GM18951 (cell line): ENCODE measurements around the gene ITIH3.

Experiments used
- POLR2A ChIP-seq: IDR thresholded peaks from 4 replicates; pipeline ENCODE4 v1.6.1; 2011; ENCODE audit warnings: mild to moderate bottlenecking; ENCODE audit not compliant: insufficient read length, insufficient read depth; ENCODE audit errors: extremely low read depth
- in situ Hi-C: fragments of 300-500 bp; cut with MboI; formaldehyde crosslinking; loops from one replicate; pipeline ENCODE4 v1.12.0; 2022; ENCODE audit warnings: low sequenced_read_pairs, mixed read lengths, inconsistent platforms; ENCODE audit not compliant: unreplicated experiment

ITIH3 gene

DNA sequence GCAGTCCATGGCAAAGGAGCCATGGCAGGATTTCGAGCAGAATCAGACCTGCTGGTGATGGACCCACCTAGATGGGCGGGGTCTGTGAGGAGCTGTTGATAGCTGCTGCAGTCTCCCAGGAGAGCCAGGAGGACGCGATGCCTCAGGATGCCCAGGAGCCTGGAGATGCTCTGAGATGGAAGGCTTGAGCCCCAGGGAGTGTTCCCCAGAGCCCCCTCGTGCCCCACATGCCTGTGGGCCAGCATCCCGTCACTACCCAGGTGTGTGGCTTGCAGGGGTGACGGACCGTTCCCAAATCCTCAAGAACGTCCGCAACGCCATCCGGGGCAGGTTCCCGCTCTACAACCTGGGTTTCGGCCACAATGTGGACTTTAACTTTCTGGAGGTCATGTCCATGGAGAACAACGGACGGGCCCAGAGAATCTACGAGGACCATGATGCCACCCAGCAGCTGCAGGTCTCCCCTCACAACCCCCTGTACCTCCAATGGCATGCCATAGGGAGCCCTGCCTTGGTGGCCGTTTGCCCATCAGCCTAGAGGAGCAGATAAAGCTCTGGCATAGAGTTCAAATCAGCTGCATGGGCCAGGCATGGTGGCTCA, 10.5 kb upstream of the ITIH3 start:
- TF ChIP-seq POLR2A = no peak
- in situ Hi-C loops = no loop called here

DNA sequence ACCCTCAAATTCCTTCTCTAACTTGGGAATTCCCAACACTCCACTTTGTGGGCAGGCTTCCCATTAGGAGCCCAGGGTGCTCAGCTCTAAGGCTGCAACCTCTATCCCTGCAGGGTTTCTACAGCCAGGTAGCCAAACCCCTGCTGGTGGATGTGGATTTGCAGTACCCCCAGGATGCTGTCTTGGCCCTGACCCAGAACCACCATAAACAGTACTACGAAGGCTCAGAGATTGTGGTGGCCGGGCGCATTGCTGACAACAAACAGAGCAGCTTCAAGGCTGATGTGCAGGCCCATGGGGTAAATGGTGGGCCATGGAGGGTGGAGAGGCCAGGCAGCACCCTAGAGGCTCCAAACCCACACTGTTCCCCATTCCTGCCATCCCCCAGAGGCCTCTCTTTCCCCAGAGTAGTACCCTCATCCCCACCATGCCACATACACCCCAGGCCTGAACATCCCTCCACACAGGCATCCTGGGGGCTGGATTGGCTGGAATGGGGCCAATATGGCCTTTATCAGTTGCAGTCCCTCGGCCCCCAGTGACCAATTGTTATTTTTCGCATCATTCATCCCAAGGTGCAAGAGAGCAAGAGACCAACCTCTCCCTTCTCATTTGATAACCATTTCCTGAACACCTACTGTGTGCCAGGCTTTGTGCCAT, 9.5 kb upstream of the ITIH3 start:
- TF ChIP-seq POLR2A = no peak
- in situ Hi-C loops = no loop called here

DNA sequence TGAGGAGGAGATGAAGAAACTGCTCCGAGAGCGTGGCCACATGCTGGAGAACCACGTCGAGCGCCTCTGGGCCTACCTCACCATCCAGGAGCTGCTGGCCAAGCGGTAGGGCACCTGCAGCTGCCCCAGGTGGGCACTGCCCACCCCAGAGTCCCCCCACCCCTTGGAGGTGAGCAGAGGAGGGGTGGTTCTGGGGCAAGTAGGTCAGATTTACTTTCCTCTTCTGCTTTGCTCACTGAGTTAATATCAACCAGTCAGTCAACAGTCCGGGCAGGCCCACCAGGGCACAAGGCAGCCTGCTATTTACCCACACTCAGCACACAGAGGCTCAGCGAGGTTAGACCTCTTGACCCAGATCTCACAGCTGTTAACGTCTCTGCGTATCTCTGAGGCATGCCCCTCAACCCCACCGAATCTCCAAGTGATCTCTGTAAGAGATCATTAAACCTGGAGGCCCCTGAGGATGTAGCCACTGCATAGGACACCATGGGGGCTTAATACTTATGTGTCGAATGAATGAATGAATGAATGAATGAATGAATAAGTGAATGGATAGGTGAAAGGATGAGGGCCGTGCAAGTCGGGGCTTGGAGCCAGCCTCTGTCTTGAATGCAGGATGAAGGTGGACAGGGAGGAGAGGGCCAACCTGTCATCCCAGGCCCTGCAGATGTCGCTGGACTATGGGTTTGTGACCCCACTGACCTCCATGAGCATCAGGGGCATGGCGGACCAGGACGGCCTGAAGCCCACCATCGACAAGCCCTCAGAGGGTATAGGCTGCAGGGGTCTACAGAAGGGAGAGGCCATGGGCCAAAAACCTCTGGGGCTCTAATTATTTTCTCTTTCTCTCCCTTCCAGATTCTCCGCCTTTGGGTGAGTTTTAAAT, 8.0 kb upstream of the ITIH3 start:
- no peak for TF ChIP-seq POLR2A
- in situ Hi-C loops = no loop called here

DNA sequence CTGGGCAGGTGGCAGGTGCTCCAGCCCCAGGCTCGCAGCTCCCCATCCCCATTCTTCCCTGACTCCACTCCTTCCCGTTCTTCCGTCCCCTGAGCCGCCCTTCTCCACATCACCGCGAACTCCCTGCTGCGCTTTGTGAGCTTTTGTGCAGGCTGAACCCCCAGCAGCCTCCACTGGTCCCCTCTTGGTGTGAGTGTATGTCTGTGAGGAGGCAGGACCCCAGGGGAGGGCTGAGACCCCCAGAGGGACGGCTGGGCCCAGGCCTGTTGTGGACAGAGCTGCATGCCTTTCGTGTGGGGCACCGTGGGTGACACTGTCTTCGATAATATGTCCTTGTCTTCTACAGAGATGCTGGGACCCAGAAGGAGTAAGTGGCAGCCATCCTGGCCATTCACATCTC, 7.3 kb upstream of the ITIH3 start:
- TF ChIP-seq POLR2A = no peak
- in situ Hi-C loops = no loop called here

DNA sequence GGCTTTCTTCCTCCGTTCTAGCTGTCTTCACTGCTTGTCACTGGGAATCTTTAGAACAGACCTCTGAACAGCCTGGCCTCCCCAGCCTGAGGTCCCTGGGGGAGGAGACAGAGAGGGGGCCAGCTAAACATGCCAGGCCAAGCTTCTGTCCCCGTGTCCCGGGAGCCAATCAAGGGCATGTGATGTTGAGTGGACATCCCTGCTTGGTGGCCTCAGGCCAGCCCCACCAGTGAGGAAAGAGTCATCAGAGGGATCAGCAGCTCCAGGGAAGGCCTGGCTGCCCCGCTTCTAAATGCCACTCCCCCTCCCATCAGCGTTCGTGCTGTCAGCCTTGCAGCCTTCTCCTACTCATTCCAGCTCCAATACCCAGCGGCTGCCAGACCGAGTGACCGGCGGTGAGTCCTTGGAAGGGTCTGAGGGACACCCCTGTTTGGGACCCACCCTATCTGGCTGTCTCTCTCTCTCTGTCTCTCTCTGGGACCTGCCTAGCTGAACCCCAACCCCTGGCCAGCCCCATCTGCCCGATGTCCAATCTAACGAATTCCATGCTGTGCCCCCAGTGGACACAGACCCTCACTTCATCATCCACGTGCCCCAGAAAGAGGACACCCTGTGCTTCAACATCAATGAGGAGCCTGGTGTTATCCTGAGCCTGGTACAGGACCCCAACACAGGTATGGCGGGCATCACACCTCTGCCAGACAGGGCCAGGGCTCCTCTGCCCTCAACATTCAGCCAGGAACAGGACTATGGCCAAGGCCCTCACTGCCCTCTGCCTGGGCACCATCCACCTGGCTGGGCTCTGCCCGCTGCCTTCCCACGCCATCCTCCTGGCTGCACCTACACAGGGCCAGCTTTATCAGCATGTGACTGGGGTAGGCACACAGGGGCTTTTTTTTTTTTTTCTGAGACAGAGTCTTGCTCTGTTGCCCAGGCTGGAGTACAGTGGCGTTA, 6.6 kb upstream of the ITIH3 start:
- in situ Hi-C loops = no loop called here
- no peak for TF ChIP-seq POLR2A

DNA sequence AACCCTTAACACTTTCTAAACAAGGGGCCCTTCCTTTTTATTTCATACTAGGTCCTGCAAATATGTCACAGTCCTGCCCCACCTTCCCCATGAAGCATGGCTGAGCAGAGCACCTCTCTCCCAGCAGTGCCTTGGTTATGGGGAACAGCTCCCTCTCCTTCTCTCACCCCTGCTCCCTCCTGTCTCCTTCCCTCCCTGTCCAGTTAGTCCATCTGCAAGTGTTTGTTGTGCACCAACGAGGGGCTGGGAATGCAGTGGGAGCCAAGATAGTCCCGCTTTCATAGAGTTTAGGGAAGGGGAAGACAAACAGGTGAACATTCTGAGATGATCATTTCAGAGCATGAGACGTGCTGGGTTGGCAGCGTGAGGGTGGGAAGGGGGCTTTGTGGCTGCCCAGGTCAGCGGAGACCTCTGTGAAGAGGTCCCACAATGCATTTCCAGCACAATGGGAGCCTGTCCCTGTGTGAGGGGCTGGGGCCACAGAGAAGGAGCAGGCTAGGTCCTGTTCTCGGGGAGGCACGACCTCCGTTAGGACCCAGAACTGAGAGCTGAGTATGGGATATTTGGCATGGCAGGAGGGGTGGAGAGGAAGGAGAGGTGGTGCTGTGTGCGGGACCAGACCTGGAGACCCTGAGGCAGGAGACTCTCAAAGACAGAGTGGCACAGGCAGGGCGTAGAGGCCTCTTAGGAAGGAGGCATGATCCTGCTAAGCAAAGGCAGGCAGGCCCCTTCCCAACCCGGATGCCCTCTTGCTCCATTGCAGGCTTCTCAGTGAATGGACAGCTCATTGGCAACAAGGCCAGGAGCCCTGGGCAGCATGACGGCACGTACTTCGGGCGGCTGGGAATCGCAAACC, 5.5 kb upstream of the ITIH3 start:
- in situ Hi-C loops = no loop called here

DNA sequence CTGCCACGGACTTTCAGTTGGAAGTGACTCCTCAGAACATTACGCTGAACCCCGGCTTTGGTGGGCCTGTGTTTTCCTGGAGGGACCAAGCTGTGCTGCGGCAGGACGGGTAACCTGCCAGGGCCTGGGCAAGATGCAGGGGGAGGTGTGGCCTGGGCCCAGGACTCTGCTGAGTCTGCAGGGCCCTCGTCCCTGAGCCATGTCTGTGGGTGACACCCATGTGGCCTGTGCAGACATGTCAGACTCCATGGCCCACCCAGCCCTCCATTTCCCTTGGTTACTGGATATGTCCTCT, 4.9 kb upstream of the ITIH3 start:
- no peak for TF ChIP-seq POLR2A
- in situ Hi-C loops = no loop called here

More for the DNA sequence above, 5.5 kb upstream of the ITIH3 start:
- no peak for TF ChIP-seq POLR2A

DNA sequence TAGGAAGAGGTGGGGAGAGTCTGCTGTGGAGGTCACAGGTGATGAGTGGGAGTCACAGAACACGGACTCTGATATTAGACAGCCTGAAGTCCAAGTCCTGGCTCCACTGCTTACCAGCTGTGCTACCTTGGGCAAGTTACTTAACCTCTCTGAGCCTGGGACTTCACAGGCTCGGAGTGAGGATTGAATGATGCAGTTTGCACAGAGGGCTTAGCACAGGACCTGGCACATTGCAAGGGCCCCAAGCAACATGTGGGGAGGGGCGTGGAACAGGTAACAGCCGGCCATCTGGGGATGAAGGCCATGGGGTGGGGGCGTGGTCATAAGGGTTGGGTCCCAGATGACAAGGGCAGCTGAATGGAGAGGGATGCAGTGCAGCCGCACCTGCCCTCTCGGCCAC, 4.3 kb upstream of the ITIH3 start:
- in situ Hi-C loops = no loop called here
- TF ChIP-seq POLR2A = no peak

DNA sequence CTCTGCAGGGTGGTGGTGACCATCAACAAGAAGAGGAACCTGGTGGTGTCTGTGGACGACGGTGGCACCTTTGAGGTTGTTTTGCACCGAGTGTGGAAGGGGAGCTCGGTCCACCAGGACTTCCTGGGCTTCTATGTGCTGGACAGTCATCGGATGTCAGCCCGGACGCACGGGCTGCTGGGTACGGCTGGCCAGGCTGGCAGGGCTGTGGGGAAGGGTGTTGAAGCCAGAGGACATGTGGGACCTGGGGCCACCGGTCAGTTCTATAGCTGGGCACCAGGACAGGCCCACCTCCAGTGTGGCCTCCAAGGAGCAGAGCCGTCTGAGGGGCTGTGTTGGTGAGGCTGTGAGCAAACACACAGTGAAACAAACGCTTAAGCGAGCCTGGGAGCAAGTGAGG, 3.9 kb upstream of the ITIH3 start:
- in situ Hi-C loops = no loop called here
- TF ChIP-seq POLR2A = no peak

DNA sequence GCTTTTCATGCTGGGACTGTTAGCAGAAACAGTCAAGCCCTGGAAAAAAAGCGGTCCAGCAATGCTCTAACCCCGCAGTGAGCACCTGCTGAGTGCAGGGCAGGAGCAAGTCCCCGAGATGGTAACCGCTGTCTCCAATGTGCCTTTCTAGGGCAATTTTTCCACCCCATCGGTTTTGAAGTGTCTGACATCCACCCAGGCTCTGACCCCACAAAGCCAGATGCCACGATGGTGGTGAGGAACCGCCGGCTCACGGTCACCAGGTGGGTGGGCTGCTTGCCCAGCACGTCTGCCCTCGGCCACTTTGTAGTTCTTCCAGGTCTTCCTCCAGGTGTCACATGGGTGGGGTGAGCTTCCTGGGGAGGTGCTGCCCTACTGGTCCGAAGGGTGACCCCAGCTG, 3.2 kb upstream of the ITIH3 start:
- TF ChIP-seq POLR2A = no peak

DNA sequence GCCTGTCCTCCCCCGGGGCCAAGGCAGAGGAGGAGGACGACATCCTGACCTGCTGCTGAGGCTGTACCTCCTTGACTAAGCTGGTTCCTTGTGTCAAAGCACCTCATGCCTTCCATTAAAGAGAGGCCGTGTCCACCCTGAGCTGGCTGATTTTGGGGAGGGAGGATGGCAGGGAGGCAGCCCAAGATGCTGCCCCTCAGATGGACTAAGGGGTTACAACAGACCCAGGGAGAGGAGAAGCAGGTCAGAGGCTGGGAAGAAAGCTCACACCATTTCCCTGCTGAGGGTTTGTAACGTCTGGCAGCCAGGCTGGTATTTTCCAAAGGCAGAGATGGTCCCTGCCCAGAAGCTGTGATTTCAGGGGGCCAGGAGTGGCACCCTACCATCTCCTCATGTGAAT, 2.7 kb upstream of the ITIH3 start:
- in situ Hi-C loops = no loop called here

More for the DNA sequence above, 3.2 kb upstream of the ITIH3 start:
- in situ Hi-C loops = no loop called here

DNA sequence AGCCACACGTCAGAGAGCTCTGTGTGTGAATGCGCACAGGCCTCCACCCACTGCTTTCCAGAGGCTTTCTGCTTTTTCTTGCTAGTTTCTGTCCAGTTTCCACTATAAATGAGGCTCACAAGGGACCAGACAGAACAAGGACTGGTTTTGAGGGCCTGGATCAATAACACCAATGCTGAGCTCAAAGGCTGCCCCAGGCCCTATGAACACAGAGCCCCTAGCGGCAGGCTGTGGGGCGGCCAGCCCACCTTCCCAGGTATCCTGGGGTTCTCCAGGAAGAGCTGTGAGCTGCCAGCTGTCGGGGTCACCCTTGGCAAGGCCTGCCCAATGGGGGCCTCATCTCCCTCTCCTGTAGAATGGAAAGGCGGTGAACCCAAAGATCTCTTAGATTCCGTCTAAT, 2.2 kb upstream of the ITIH3 start:
- TF ChIP-seq POLR2A = no peak
- in situ Hi-C loops = no loop called here

More for the DNA sequence above, 2.7 kb upstream of the ITIH3 start:
- TF ChIP-seq POLR2A = no peak

DNA sequence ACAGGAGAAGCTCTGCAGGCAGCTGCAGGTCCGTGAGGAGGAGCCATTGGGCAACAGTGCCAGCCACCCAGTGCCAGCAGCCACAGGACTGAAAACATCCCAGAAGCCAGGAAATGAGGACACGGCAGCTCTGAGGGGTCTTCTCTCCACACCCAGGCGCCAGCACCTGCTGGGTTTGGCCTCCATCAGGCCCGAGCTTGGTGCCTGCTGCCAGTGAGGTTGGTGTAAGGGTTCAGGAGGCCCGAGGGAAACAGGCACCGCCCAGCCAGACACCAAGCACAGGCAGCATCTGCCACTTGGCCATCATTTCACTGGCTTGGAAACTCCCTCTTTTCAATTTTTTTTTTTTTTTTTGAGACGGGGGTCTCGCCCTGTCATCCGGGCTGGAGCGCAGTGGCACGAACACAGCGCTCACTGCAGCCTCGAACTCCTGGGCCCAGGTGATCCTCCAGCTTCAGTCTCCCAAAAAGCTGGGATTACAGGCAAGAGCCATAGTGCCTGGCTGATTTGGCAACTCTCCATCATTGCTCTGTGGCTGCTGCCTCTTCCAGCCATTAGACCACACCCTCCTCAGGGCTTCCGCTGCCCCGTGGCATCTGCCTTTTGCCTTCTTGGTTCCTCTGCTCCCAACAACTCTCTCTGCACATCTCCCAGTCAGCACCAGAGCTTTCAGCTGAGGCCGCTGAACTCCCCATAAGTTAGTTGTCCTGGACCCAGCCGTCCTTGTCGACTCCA, 1.5 kb upstream of the ITIH3 start:
- TF ChIP-seq POLR2A = no peak
- in situ Hi-C loops = no loop called here
